GM10266 (cell line): ENCODE measurements around the gene PNMA6F.

Experiments used
- DNase-seq: peaks from one replicate; pipeline ENCODE4 v3.0.0; 2012; ENCODE audit errors: extremely low spot score
- TF ChIP-seq, protein P1 (sequence below): IDR thresholded peaks from 2 replicates; pipeline ENCODE4 v1.5.1; 2012; ENCODE audit warnings: mild to moderate bottlenecking, low read depth; ENCODE audit not compliant: control insufficient read depth, insufficient read depth; ENCODE audit errors: missing control alignments

PNMA6F gene

GRCh38 chrX:153321381-153322124, at the start of gene PNMA6F:
Gene PNMA6F (minus strand): TSS chrX:153321767. CDS start chrX:153320674, 1,093 bp downstream.
- TF ChIP-seq, protein P1, sequence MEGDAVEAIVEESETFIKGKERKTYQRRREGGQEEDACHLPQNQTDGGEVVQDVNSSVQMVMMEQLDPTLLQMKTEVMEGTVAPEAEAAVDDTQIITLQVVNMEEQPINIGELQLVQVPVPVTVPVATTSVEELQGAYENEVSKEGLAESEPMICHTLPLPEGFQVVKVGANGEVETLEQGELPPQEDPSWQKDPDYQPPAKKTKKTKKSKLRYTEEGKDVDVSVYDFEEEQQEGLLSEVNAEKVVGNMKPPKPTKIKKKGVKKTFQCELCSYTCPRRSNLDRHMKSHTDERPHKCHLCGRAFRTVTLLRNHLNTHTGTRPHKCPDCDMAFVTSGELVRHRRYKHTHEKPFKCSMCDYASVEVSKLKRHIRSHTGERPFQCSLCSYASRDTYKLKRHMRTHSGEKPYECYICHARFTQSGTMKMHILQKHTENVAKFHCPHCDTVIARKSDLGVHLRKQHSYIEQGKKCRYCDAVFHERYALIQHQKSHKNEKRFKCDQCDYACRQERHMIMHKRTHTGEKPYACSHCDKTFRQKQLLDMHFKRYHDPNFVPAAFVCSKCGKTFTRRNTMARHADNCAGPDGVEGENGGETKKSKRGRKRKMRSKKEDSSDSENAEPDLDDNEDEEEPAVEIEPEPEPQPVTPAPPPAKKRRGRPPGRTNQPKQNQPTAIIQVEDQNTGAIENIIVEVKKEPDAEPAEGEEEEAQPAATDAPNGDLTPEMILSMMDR: no peak
- no peak for DNase-seq

- no peak for DNase-seq
- TF ChIP-seq, protein P1: no peak
Measured at GRCh38 chrX:153371256-153371655, 49.7 kb upstream of the PNMA6F start.

DNA sequence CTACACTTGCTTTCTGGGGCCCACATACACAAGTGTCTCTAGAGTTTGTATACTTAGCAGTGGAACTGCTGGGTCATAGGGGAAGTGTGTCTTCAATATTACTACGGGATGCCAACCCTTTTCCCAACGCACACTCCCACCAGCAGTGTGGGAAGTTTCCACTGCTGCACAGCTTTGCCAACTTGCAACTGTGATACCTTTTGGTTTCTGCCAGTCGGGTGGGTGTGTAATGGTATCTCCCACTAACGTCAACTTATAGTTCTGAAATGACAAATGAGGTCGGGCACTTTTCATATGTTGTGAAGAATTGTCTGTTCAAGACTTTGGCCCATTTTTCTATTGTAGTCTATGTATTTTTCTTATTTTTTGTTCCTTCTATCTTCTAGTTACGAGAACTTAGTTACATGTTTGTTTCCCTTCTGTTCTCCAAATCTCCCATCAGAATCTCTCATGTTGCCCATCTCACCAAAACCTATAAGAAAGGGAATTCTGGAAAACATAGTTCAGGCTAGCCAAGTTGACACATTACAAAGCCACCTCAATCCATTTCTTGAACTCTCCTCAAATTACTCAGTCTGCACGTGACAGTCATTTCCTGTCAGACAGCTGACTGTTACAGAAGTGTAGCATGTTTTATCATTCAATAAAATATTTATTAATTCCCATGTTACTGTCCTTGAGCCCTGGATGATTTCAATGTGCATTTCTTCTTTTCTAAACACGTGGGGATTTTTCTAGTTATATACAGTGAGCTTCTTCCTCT, 48.9 kb upstream of the PNMA6F start:
- DNase-seq: no peak
- TF ChIP-seq, protein P1: no peak

DNA sequence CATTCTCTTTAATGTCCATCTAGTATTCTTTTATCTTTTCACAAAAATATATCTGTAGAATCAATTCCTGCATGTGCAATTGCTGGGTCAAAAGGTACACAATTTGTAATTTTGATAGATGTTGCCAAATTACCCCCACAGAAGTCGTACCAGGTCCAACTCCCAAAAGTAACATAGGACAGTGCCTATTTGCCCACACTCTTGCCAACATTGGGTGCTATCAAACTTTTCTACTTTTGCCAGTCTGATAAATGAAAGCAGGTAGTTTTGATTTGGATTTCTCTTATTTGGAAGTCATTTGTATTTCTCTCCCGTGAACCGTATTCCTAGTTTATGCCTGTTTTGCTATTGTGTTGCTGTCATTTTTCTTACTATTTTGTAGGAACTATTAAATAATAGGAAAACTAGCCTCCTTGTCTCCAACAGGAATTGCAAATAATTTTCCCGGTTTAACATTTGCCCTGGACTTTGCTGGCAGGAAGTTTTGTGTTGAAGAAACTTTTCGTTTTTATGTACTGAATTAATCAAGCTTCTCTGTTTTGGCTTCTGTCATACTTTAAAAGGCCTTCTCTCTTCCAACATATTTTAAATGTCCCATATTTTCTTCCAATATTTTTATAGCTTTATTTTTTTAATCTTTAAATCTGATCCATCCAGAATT, 45.4 kb upstream of the PNMA6F start:
- no peak for DNase-seq
- TF ChIP-seq, protein P1: no peak

DNA sequence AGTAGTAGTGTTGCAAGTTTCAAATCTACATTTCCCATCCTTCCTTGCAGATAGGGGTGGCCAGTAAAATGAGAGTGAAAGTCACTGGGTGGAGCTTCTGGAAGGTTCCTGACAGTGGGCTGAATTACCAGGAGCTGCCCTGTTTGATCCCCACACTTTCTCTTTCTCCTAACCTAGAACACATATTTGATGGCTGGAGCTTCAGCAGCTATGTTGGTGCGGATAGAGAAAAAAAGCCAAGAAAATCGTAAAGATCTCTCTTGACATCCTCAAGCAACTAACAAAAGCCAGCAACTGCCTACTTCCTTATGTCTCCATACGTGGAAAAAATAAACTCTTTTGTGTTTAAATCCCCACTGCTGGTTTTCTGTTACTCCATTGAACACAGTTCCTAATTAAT, 44.6 kb upstream of the PNMA6F start:
- no peak for DNase-seq
- TF ChIP-seq, protein P1: no peak

DNA sequence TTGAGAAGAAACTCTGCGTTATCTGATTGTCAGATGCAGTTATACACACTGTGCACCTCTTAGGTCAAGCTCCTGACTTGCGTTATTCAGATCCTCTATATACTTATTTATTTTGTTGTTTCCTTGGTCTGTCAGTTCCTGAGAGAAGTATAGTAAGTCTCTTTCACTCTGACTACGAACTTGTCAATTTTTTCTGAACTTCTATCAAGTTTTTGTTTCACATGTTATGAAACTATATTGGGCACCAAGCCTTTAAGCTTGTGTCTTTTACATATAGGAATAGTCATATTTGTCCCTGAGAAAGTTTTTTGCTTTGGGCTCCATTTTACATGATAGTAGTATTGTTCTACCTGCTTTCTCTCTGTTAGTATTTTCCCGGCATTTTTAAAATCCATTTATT, 44.1 kb upstream of the PNMA6F start:
- no peak for DNase-seq
- TF ChIP-seq, protein P1: no peak
